KMS-11 (cell line): ENCODE measurements around the gene MAL.

Experiments used
- H2AFZ ChIP-seq: fragments of 200-600 bp; sonication (generic); 2 replicates; pipeline ENCODE4 v1.6.1; 2016; ENCODE audit warnings: antibody characterized with exemption, mixed run types, low read depth
- H3K27ac ChIP-seq: fragments of 200-600 bp; sonication (generic); 2 replicates; pipeline ENCODE4 v1.6.1; 2016; ENCODE audit warnings: mild to moderate bottlenecking, mixed run types
- H3K27me3 ChIP-seq: fragments of 200-600 bp; sonication (generic); 2 replicates; pipeline ENCODE4 v1.6.1; 2017; ENCODE audit warnings: mild to moderate bottlenecking, low read depth, mixed run types, moderate library complexity; ENCODE audit not compliant: insufficient read depth
- H3K36me3 ChIP-seq: fragments of 200-600 bp; sonication (generic); 2 replicates; pipeline ENCODE4 v1.6.1; 2017; ENCODE audit warnings: mild to moderate bottlenecking, mixed run types; ENCODE audit not compliant: insufficient read depth
- H3K4me1 ChIP-seq: fragments of 200-600 bp; sonication (generic); 2 replicates; pipeline ENCODE4 v1.6.1; 2016; ENCODE audit warnings: mild to moderate bottlenecking, low read depth, mixed run types; ENCODE audit not compliant: poor library complexity, severe bottlenecking
- H3K4me2 ChIP-seq: fragments of 200-600 bp; sonication (generic); 2 replicates; pipeline ENCODE4 v1.7.0; 2016; ENCODE audit warnings: mild to moderate bottlenecking, mixed run types
- H3K4me3 ChIP-seq: fragments of 200-600 bp; sonication (generic); IDR thresholded peaks from 2 replicates; pipeline ENCODE4 v1.6.1; 2017; ENCODE audit warnings: low read depth, low read length, mixed read lengths; ENCODE audit not compliant: insufficient read depth
- H3K79me2 ChIP-seq: fragments of 200-600 bp; sonication (generic); 2 replicates; pipeline ENCODE4 v1.6.1; 2016; ENCODE audit warnings: low read depth, mixed run types; ENCODE audit not compliant: insufficient read depth
- H3K9ac ChIP-seq: fragments of 200-600 bp; sonication (generic); 2 replicates; pipeline ENCODE4 v1.6.1; 2016; ENCODE audit warnings: mild to moderate bottlenecking, mixed run types
- H4K20me1 ChIP-seq: fragments of 200-600 bp; sonication (generic); 2 replicates; pipeline ENCODE4 v1.6.1; 2016; ENCODE audit warnings: mild to moderate bottlenecking, mixed run types; ENCODE audit not compliant: insufficient read depth
- TF ChIP-seq, protein P1 (sequence below): fragments of 200-600 bp; sonication (generic); conservative IDR thresholded peaks from 2 replicates; pipeline ENCODE4 v1.6.1; 2017; ENCODE audit warnings: low read depth, mild to moderate bottlenecking, antibody characterized with exemption, low read length, moderate library complexity, mixed read lengths

Gene MAL

DNA sequence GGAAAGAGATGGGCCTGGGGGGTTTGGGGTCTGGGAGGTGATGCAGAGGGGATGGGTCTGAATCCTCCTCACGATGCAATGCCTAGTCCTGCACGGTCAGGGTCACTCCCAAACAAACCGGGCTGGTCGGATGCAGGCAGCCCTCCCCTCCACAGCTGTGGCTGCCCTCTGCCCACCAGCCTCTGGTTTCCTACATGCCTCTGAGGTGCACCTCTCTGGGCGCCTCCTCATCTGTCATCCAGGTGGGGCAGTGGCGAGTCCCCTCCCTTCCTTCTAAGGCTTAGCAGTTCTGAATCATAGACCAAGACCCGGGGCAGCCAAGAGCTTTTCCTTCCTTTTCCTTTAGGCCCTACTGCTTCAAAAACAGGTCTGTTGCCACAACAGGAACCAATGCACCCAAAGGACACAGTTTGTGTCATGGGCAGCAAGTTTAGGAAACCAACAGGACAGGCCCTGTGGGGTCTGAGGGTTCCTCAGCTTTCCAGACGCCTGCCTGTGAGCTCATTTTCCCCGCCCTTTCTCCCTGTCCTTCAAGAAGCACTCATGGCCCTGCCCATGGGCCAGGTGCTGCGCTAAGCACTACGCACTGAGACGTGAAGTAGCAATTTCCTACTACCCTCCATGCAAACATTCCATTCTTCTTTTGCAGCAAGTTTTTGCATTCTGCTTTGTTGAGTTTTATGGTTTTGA is 6.5 kb upstream of the MAL start:
- H3K79me2 ChIP-seq, result no peaks in the 10 kb centered on the region
- no peak overlapping the region for H3K4me3 ChIP-seq
- H3K36me3 ChIP-seq, result no peaks in the 10 kb centered on the region
- no peak overlapping the region for H2AFZ ChIP-seq
- no peaks in the 10 kb centered on the region for H3K4me1 ChIP-seq
- no peaks in the 10 kb centered on the region for H4K20me1 ChIP-seq
- no peak overlapping the region for H3K27ac ChIP-seq
- no peak overlapping the region for H3K9ac ChIP-seq
- H3K27me3 ChIP-seq, result no peaks in the 10 kb centered on the region
- H3K4me2 ChIP-seq, result no peak overlapping the region
- TF ChIP-seq, protein P1, sequence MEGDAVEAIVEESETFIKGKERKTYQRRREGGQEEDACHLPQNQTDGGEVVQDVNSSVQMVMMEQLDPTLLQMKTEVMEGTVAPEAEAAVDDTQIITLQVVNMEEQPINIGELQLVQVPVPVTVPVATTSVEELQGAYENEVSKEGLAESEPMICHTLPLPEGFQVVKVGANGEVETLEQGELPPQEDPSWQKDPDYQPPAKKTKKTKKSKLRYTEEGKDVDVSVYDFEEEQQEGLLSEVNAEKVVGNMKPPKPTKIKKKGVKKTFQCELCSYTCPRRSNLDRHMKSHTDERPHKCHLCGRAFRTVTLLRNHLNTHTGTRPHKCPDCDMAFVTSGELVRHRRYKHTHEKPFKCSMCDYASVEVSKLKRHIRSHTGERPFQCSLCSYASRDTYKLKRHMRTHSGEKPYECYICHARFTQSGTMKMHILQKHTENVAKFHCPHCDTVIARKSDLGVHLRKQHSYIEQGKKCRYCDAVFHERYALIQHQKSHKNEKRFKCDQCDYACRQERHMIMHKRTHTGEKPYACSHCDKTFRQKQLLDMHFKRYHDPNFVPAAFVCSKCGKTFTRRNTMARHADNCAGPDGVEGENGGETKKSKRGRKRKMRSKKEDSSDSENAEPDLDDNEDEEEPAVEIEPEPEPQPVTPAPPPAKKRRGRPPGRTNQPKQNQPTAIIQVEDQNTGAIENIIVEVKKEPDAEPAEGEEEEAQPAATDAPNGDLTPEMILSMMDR, result no peak

DNA sequence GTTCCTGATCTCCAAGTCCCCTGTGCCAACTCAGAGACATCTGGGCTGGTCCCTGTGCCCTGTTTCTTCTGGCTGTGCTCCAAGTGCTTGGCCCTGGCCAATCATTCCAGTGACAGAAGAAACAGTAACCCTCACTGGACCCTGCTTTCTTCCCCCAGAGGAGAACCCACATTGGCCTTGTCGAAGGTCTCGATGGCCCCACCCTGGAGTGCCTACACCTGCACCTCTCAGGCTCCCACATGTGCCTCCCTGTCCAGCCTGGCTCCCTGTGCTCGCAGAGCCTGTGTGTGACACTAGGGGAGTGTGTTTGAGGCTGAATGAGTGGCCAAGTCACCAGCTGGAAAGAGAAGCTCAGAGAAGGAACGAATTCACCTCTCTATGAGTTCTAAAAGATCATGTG is 5.9 kb upstream of the MAL start:
- no peak overlapping the region for H3K27ac ChIP-seq
- no peaks in the 10 kb centered on the region for H3K27me3 ChIP-seq
- H3K36me3 ChIP-seq, result no peaks in the 10 kb centered on the region
- no peak overlapping the region for H2AFZ ChIP-seq
- H3K4me1 ChIP-seq, result no peaks in the 10 kb centered on the region
- no peak overlapping the region for H3K4me3 ChIP-seq
- no peaks in the 10 kb centered on the region for H4K20me1 ChIP-seq
- TF ChIP-seq, protein P1, result no peak
- H3K4me2 ChIP-seq, result no peak overlapping the region
- H3K9ac ChIP-seq, result no peak overlapping the region
- no peaks in the 10 kb centered on the region for H3K79me2 ChIP-seq

DNA sequence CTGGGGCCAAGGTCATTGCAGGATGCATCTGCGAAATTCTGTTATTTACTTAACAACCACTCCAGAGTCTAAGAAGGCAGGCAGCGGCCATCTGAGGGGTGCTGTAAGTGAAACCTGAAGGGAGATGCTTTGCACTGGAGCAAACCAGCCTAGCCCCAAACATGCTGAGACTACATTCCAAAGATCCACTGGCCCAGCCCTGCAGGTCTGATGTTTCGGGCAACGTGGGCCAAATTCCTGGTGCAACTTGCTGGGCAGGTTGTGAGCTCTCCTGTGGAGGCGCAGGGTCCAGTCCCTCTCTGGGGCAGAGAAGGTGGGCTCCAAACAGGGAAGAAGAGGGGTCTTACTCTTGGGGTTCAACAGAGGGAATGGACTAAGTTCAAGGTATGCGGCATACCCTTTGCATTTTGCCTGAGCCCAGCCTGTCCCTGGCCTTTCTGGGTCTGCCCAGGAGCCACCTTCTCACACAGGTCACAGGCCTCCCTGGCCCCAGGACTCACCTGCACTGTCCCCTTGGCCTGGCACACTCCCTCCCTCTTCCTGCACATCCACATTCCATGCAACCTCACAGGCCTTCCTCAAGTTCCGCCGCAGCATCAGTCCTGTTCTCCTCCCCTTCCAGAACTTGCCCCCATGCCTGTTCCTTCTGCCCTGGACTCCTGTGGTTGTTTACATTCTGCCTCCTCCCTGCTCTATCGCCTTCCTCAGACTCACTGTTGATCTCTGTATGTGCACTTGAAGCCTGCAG is 5.1 kb upstream of the MAL start:
- no peaks in the 10 kb centered on the region for H3K4me1 ChIP-seq
- no peak overlapping the region for H2AFZ ChIP-seq
- no peak overlapping the region for H3K9ac ChIP-seq
- no peaks in the 10 kb centered on the region for H3K79me2 ChIP-seq
- no peaks in the 10 kb centered on the region for H4K20me1 ChIP-seq
- H3K27me3 ChIP-seq, result no peaks in the 10 kb centered on the region
- no peak overlapping the region for H3K27ac ChIP-seq
- H3K36me3 ChIP-seq, result no peaks in the 10 kb centered on the region
- TF ChIP-seq, protein P1, result no peak
- H3K4me2 ChIP-seq, result no peak overlapping the region
- no peak overlapping the region for H3K4me3 ChIP-seq

DNA sequence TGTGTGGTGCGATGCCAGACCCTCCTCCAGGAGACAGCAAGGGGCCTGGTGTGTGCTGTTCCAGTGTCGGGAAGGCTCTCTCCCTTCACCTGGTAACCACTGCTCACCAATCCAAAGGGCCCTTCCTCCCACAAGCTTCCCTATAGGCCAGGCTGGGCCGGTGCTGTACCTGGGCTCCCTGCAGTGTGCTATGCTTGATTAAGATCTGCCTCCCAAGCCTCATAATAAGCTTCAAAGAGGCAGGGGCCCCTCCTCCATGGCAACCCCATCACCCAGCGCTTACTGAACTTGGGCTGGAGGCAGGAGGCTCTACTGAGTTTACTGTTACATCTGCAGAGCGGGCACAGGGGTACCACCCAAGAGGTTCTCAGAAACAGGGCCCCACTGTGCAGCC is 4.5 kb upstream of the MAL start:
- Histone ChIP-seq H3K79me2 (no peaks in the 10 kb centered on the region), H2AFZ (no peak overlapping the region), H3K27me3 (no peaks in the 10 kb centered on the region), H3K9ac (no peak overlapping the region), H4K20me1 (no peaks in the 10 kb centered on the region), H3K4me3 (no peak overlapping the region), H3K36me3 (no peaks in the 10 kb centered on the region), H3K27ac (no peak overlapping the region), H3K4me1 (no peaks in the 10 kb centered on the region), H3K4me2 (no peak overlapping the region)
- TF ChIP-seq, protein P1, result no peak
